Activated CD8-positive, alpha-beta memory T cell treated with anti-CD3 and anti-CD28 coated beads for 36 hours (primary cell): ENCODE measurements around the gene PLXNA3. TPM values are rescaled to one million over a fixed set of nuclear protein-coding genes. Genes with fewer than 3 reads are reported as not detected.

Source experiments
- CTCF ChIA-PET: fragments of 350-600 bp; sonication (Branson Sonifier 250); formaldehyde crosslinking; loops from one replicate; lab custom pipeline; 2021; ENCODE audit warnings: antibody characterized with exemption; lab: Charles Lee
- POLR2A ChIA-PET: fragments of 350-600 bp; sonication (Branson Sonifier 250); formaldehyde crosslinking; loops from one replicate; lab custom pipeline; 2021; ENCODE audit warnings: antibody characterized with exemption; lab: Charles Lee
- total RNA-seq, 2 experiments: library from RNA; stranded (reverse); gene quantifications; one replicate each; pipeline ENCODE4 v1.2.3, GENCODE V29; 2021

The PLXNA3 gene
- total RNA-seq, 2 experiments from 2014 or later: 32.8 to 38.4 TPM

DNA sequence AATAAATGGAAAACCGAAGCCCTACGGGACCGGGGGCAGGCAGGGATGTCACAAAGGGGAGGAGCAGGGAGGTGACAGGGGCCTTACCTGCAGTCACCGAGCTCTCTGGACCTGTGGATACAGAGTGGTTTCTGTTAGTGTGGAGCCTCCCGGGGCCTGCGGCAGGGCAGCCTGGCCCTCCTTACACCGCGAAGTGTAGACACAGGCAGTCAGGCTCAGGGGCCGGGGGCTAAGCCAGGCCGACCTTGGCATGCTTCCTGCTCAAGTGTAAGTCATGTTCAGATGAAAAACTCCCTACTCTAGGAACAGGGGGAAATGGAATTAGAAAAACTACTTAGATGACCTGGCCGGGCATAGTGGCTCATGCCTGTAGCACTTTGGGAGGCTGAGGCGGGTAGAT is 53.7 kb downstream of the PLXNA3 start:
- ChIA-PET POLR2A (interaction anchor here (0.7 kb wide), 1 partner anchor 540 kb away, joined by 3 read pairs; the partner anchor contains the start of gene HCFC1), CTCF (no interaction called here)

DNA sequence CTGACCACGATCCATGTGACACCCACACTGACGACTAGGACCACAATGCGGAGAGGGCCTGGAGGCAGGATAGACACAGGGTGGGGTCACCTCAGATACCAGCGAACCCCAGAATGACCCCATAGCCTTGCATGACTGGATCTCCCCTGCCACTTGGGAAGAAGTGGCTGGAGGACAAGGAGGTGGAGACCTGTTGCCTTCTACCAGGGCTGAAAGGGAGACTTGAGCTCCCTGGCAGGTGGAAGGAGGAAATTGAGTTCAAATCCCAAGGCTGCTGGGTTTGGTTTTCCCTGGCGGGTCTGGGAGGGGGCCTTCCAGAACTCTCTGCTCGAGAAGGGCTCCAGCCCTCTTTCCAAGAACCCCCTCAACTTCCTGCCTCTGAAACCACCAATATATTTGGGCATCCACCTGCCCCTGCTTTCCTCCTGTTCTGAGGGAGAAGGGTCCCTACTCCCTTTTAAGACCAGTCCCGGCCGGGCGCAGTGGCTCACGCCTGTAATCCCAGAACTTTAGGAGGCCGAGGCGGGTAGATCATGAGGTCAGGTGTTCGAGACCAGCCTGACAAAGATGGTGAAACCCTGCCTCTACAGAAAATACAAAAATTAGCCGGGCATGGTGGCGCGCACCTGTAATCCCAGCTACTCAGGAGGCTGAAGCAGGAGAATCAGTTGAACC is 54.9 kb downstream of the PLXNA3 start:
- POLR2A ChIA-PET: no interaction called here
- CTCF ChIA-PET: no interaction called here

DNA sequence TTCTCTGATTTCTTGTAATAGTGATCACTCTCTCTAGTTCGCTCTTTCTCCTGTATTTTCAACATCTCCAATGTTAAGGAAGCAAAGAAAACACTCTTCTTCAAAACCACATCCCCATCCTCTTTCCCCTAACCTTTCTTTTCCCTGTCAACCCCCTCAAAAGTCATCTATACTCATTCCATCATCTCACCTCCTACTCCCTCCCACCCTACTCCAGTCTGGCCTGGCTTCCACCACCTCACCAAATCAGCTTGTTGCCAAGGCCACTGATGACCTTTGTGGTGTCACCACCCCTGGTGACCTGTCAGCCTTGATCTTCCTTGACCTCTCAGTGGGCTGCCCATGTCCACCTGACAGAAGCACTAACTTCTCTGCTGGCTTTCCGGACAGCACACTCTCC is 55.6 kb downstream of the PLXNA3 start:
- CTCF ChIA-PET: no interaction called here
- POLR2A ChIA-PET: no interaction called here

DNA sequence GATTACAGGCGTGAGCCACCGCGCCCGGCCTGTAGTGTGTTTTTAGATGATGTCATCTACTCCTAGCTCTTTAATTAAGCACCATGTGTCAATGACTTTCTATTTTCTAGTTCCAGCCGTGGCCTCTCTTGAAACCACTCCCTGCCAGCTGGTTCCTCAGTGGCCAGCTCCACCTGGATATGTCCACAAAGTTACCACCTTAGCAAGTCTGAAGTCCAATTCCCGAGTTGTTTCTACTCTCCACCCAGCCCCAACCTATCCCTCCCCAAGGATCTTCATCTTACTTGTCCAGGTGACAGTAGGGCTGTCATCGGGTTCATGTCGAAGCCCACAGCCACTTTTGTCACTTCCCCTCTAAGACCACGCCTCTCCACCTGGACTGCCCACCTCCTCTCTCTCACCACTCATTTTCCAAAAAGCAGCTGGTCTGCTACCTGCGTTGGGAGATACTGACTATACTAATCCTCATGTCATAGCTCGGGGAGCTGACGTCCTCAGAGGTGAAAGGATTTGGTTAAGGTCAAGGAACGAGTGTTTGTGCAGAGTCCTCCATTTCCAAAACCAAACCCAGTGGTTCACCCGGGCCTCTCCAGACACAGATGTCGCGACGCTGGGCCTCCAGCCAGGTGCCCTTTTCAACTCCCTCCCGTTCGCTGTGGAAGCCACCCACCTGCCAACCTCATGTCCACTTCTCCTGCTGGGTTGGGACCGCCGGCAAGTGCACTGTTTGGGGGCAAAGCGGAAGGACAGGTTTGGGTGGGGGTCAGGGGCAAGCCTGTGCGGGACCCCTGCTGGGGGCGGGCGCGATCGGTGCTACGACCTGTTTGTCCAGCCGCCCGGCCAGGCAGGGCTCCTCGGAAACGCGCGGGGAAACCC is 57.2 kb downstream of the PLXNA3 start:
- ChIA-PET CTCF (no interaction called here), POLR2A (no interaction called here)

DNA sequence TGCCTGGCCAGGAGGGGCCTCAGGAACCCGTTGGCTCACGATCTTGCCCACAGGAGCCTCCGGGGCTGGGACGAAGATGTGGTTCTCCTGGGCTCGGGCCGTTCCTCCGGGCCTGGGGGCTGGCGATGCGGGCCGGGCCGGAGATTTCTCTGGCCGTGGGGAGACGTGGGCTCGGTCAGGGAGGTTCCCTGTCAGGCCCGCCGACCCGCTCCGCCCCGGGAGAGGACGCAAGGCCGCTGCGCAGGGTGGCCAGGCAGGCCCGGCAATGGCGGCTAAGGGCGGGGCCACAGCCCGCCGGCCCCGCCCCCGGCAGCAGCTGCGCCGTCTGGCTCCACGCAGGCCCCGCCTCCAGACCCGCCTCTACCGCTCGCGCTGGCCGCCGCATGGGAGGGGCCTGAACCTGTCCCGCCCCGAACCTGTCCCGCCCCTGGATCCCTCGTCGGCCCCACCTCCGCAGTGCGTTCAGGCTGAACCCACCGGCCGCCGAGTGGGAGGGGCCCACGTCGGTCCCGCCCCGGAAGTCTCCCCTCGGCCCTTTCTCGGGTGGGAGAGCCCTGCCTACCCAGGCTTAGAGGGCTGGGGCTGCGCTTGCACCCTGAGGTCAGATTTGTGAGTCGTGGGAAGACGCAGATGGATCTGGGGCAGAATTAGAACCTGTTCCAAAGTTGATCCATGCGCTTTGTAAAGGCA is 58.0 kb downstream of the PLXNA3 start, which contains the start of gene FAM3A:
FAM3A (minus strand) TSS at position 267 of the 690 bp plus-strand sequence. CDS start 460 bp downstream, outside the sequence.
- ChIA-PET POLR2A (no interaction called here), CTCF (interaction anchor here (0.6 kb wide), 1 partner anchor 40 kb away, joined by 3 read pairs; no protein-coding TSS in a partner anchor)

DNA sequence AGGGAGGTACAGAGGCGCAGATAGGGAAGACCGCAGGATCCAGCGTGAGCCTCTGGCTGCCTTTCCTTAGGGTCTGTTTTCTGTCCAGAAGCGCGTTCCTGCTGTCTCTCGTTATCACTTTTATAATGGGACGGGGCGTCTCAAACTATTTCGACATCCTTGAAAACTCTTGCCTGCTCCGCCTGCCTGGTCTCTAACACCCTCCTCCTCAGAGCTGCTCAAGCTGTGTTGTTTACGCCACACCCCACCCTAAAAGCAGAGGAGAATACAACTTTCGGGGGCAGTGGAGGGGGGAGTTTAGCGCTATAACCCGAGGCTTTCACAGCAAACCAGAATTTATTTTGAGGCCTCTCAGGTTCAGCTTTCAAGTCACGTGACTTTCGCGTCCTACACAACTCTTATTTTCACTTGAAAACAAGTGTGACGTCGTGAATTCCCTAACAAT is 58.6 kb downstream of the PLXNA3 start:
- ChIA-PET POLR2A (no interaction called here), CTCF (interaction anchor here (0.6 kb wide), 1 partner anchor 41 kb away, joined by 3 read pairs; no protein-coding TSS in a partner anchor)

DNA sequence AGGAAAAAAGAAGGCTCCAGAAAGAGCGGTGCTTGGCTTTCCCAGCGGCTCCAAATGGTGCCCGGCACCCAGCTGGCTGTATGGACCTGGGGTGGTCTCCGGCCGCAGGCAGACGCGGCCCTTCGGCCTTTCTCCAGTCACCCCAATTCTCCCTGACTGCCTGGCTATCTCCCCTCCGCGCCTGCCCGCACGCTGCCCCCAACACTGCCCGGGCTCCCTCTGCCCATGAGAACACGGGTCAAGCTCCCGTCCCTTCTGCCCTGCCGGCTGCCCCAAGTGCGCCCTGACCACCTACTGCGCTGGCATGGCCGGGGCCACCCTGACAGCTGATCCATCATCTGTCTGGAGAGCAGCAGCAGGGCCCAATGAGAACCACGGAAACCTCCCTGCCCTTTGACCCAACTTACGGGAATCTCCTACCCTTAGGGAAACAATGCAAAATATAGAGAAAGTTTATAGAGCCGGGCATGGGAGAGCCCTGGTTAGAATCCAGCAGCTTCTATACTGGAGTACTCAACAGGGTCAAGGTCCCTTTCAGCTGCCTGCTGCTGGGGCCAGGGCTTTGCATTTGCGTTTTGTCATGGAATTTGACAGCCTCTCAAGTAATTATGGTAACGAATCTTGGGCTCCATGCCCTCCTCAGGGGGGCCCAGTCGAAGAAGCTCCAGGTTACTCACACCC is 59.2 kb downstream of the PLXNA3 start:
- POLR2A ChIA-PET: no interaction called here
- CTCF ChIA-PET: no interaction called here

DNA sequence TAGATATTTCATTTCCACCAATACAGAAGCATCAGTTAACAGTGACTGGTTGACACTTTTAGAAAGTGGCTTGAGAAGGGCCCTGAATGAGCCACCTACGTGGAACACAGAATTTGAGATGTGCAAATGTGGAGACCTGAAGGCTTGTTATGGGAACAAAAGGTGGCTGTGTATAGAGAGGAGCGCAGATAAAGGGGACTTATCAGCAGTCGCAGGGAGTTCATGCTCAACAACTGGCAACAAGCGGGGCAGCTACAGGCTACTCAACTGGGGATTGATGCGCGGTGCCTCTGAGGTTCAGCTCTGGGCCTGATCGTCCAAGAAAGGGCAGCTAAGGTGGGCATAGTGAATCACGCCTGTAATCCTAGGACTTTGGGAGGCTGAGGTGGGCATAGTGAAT is 61.3 kb downstream of the PLXNA3 start:
- ChIA-PET POLR2A (no interaction called here), CTCF (no interaction called here)

DNA sequence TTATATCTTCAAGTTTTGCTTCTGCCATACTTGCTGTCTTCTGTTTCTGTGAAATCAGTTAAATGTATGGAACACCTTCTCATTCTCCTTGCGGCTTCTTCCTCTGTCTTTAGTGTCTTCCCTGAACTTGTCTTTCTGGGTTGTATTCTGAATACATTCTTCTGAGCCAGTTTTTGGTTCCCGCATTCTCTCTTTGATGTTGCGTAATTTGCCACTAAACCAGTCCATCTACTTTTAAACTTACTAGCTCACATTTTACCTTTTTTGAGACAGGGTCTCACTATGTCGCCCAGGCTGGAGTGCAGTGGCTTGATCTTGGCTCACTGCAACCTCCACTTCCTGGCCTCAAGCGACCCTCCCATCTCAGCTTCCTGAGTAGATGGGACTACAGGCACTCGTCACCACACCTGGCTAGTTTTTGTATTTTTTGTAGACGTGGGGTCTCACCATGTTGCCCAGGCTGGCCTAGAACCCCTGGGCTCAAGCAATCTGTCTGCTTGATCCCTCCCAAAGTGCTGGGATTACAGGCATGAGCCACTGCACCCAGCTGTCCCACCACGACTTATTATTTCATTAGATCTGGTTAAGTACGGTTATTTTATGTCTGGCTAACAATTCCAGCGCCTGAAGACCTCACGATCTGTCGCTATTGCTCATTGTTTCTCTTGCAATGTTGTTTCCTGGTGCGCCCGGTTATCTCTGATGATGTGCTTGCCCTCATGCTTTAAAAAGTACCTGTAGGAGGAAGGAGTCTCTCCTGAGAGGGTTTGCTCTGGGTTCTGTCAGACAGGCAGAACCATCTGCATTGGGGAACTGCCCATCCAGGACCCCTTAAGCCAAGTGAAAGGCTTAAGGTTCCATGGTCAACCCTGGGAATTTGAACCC is 67.8 kb downstream of the PLXNA3 start:
- ChIA-PET POLR2A (no interaction called here), CTCF (interaction anchor here (1.1 to 1.8 kb wide), 2 partner anchors 15 to 36 kb away, joined by 4 to 7 read pairs; partner anchors contain the start of gene SLC10A3)

DNA sequence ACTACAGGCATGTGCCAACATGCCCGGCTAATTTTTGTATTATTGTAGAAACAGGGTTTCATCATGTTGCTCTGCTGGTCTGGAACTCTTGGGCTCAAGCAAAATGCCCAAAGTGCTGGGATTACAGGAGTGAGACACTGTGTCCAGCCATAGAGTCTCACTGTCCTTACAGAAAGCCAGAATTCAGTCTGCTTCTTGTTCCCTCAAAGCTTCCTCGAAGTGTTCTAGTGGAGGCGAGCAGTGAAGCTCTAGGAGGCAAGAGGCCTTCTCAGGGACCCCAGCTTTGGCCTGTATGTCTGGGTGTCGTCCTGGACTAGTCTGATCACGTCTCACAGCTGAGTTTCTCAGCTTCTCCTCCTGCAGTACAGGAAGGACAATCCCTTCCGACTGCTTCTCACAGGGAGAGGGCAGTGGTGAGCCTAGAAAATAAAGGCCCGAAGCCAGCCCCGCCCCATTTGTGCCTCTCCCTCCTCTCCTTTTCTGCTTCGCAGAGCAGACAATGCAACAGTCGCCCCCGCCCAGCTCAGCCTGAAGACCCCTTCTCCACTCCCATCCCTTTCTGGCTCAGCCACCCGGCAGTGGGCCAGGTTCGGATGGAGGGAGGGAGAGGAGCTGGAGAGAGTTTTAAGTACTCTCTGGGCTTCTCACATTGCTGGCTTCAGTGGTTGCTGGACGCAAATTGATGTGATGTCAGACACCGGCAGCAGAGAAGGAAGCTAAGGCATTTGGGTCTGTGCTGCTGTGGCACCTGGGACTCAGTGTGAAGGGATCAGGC is 69.0 kb downstream of the PLXNA3 start:
- POLR2A ChIA-PET: no interaction called here

More for the DNA sequence above, 69.0 kb downstream of the PLXNA3 start:
- CTCF ChIA-PET: interaction anchor here (0.6 to 1.8 kb wide), 6 partner anchors 9 to 209 kb away, joined by 3 to 7 read pairs (median 4); partner anchors contain the start of gene SLC10A3

Other genes with a start within 250 kb of the PLXNA3 start
- gene OPN1MW2, start 238.5 kb upstream of the PLXNA3 start, total RNA-seq: not detected
- not detected for gene OPN1MW3, start 200.7 kb upstream of the PLXNA3 start, total RNA-seq
- gene TEX28, start 163.2 kb upstream of the PLXNA3 start, total RNA-seq: not detected
- gene TKTL1, start 162.5 kb upstream of the PLXNA3 start, total RNA-seq: under 1 TPM in 1 of 2 experiments, not detected in 1; 0.19 TPM
- gene FLNA, start 83.6 kb upstream of the PLXNA3 start, total RNA-seq: 1,000 to 10,000 TPM; 1,044 to 1,051 TPM
- gene EMD, start 79.0 kb upstream of the PLXNA3 start, total RNA-seq: 100 to 1,000 TPM; 108 to 109 TPM
- 1,000 to 10,000 TPM; 2,936 to 3,024 TPM for gene RPL10, start 59.9 kb upstream of the PLXNA3 start, total RNA-seq
- 10 to 100 TPM; 10.8 to 11.8 TPM for gene DNASE1L1, start 49.0 kb upstream of the PLXNA3 start, total RNA-seq
- gene TAFAZZIN, start 46.7 kb upstream of the PLXNA3 start, total RNA-seq: 10 to 100 TPM; 48.4 to 49.9 TPM
- 10 to 100 TPM; 38.5 to 39.6 TPM for gene ATP6AP1, start 29.6 kb upstream of the PLXNA3 start, total RNA-seq
- 10 to 100 TPM; 87.0 to 97.3 TPM for gene GDI1, start 21.1 kb upstream of the PLXNA3 start, total RNA-seq
- 10 to 100 TPM; 73.2 to 78.2 TPM for gene FAM50A, start 14.1 kb upstream of the PLXNA3 start, total RNA-seq
- gene LAGE3, start 21.0 kb downstream of the PLXNA3 start, total RNA-seq: 10 to 100 TPM; 64.7 to 64.9 TPM
- gene UBL4A, start 28.3 kb downstream of the PLXNA3 start, total RNA-seq: 10 to 100 TPM; 66.4 to 68.6 TPM
- 10 to 100 TPM; 34.3 to 37.2 TPM for gene SLC10A3, start 32.3 kb downstream of the PLXNA3 start, total RNA-seq
- 10 to 100 TPM; 30.5 to 32.5 TPM for gene FAM3A, start 58.0 kb downstream of the PLXNA3 start, total RNA-seq
- 100 to 1,000 TPM; 110 to 121 TPM for gene G6PD, start 88.6 kb downstream of the PLXNA3 start, total RNA-seq
- gene IKBKG, start 89.3 kb downstream of the PLXNA3 start, total RNA-seq: 10 to 100 TPM; 32.1 to 33.5 TPM
- gene CTAG1A, start 126.9 kb downstream of the PLXNA3 start, total RNA-seq: not detected
- gene CTAG1B, start 161.0 kb downstream of the PLXNA3 start, total RNA-seq: not detected
- 10 to 100 TPM; 46.5 to 48.2 TPM for gene CTAG2, start 195.3 kb downstream of the PLXNA3 start, total RNA-seq